Measurements from ENCODE around the gene C6orf136. TPM values are rescaled to one million over a fixed set of nuclear protein-coding genes. Genes with fewer than 3 reads are reported as not detected.
A peak's percentile ranks its signal among the peaks of the same experiment; 100 is the strongest.

Gene C6orf136
- total and polyA plus RNA-seq, 9 of the 15 experiments (the other 6 are each of a cell fraction or from before 2014, with no cell fraction given) = 14.1 to 63.1 (median 18.4) TPM

DNA sequence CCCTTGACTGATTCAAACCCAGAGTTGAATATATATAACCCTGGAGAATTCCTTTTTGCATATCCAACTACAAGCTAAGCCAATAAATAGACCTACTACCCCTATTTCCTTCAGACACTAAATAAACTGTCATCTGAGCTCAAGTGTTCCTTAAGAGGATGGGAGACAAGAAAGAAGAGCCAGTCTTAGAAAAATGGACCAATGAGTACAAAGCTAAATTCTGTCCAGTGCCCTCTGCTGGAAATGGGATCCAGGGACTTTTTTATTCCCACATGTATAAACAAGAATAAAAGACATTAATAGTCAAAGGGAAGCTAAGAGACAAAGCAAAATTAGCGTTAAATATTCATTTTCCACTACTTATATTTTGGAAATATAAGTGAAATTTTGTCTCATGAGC is 34.7 kb upstream of the C6orf136 start (continued):
- TF ChIP-seq UBTF (IDR thresholded peaks at IDR 0.05; ENCODE audit: borderline replicate concordance in 1 of 2, low read depth in 2 of 2, low read length in 2 of 2) = no peak
- no peak for TF ChIP-seq NEUROD1 (IDR thresholded peaks at IDR 0.05; ENCODE audit: borderline replicate concordance, low read depth, low read length, partially characterized antibody)
- TF ChIP-seq JUN (IDR thresholded peaks at IDR 0.05; ENCODE audit: borderline replicate concordance, low read depth, low read length) = no peak
- TF ChIP-seq JUN (CRISPR knock-in tag; IDR thresholded peaks at IDR 0.05; ENCODE audit: borderline replicate concordance) = no peak
- no peak for TF ChIP-seq MCM3 (IDR thresholded peaks at IDR 0.05)
- TF ChIP-seq POLR2AphosphoS5 (IDR thresholded peaks at IDR 0.05; ENCODE audit: control insufficient read depth, insufficient read depth, low read depth, low read length) = 0 out of 2 replicates have a peak, but pooled peaks have one; percentile 6
- TF ChIP-seq CTCF (IDR thresholded peaks at IDR 0.05 in 2 of 3, conservative IDR thresholded peaks at IDR 0.05 in 1 of 3; ENCODE audit: insufficient read depth in 2 of 3, low read depth in 1 of 3, low read length in 3 of 3) = peak in 2 of 3 experiments; percentile 43 to 53; a peak in 3 of 6 replicates
- TF ChIP-seq, protein P1, sequence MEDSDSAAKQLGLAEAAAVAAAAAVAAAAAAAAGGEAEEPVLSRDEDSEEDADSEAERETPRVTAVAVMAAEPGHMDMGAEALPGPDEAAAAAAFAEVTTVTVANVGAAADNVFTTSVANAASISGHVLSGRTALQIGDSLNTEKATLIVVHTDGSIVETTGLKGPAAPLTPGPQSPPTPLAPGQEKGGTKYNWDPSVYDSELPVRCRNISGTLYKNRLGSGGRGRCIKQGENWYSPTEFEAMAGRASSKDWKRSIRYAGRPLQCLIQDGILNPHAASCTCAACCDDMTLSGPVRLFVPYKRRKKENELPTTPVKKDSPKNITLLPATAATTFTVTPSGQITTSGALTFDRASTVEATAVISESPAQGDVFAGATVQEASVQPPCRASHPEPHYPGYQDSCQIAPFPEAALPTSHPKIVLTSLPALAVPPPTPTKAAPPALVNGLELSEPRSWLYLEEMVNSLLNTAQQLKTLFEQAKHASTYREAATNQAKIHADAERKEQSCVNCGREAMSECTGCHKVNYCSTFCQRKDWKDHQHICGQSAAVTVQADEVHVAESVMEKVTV (CRISPR knock-in tag; IDR thresholded peaks at IDR 0.05) = peak; percentile 38; the same call in 1 of the 2 replicates
- no peak for TF ChIP-seq TAF1 (IDR thresholded peaks at IDR 0.05; ENCODE audit: control insufficient read depth, extremely low read depth, insufficient read depth, low read length, severe bottlenecking)
- 0 out of 4 replicates have a peak, but pooled peaks of 1 of the 2 experiments have one; percentile 15 for TF ChIP-seq MAZ (CRISPR knock-in tag; conservative IDR thresholded peaks at IDR 0.05 in 1 of 2, IDR thresholded peaks at IDR 0.05 in 1 of 2)
- no peak for TF ChIP-seq WHSC1 (IDR thresholded peaks at IDR 0.05; ENCODE audit: low read length)
- TF ChIP-seq RBFOX2 (IDR thresholded peaks at IDR 0.05; ENCODE audit: low read depth, low read length) = 0 out of 2 replicates have a peak, but pooled peaks have one; percentile 40
- TF ChIP-seq POLR2G (IDR thresholded peaks at IDR 0.05; ENCODE audit: low read depth, low read length) = peak; percentile 37; the same call in 1 of the 2 replicates
- TF ChIP-seq ZC3H4 (CRISPR knock-in tag; IDR thresholded peaks at IDR 0.05; ENCODE audit: borderline replicate concordance) = no peak
- no peak for TF ChIP-seq ARID2 (IDR thresholded peaks at IDR 0.05)
- no peak for TF ChIP-seq CBX5 (IDR thresholded peaks at IDR 0.05; ENCODE audit: borderline replicate concordance, low read depth)
- no peak for TF ChIP-seq FOXM1 (IDR thresholded peaks at IDR 0.05; ENCODE audit: low read depth)
- 0 out of 2 replicates have a peak, but pooled peaks have one; percentile 34 for TF ChIP-seq FOXM1 (CRISPR knock-in tag; IDR thresholded peaks at IDR 0.05; ENCODE audit: low read depth)
- TF ChIP-seq RAD21 (CRISPR knock-in tag; conservative IDR thresholded peaks at IDR 0.05 in 1 of 2, IDR thresholded peaks at IDR 0.05 in 1 of 2) = 0 out of 4 replicates have a peak, but pooled peaks of 1 of the 2 experiments have one; percentile 6
- TF ChIP-seq ZNF408 (CRISPR knock-in tag; IDR thresholded peaks at IDR 0.05; ENCODE audit: low read depth) = no peak
- TF ChIP-seq ZNF551 (CRISPR knock-in tag; IDR thresholded peaks at IDR 0.05) = 0 out of 2 replicates have a peak, but pooled peaks have one; percentile 5

All from K562 (cell line).